Testis (tissue), 3 donors: ENCODE measurements around the gene TRIB2. TPM values are rescaled to one million over a fixed set of nuclear protein-coding genes. Genes with fewer than 3 reads are reported as not detected.

Experiments
- DNase-seq: peaks from one replicate; pipeline ENCODE4 v3.0.0-alpha.2; 2019
- H3K27ac ChIP-seq, 2 donors: fragments of 200-600 bp; sonication (generic); one replicate each; pipeline ENCODE4 v1.5.1; 2019
- H3K27me3 ChIP-seq: fragments of 200-600 bp; sonication (generic); one replicate; pipeline ENCODE4 v1.5.1; 2019
- H3K36me3 ChIP-seq: fragments of 200-600 bp; sonication (generic); one replicate; pipeline ENCODE4 v1.5.1; 2017; ENCODE audit warnings: low read depth; ENCODE audit errors: missing control alignments
- H3K4me1 ChIP-seq: fragments of 200-600 bp; sonication (generic); one replicate; pipeline ENCODE4 v1.5.1; 2019
- H3K4me3 ChIP-seq, 2 donors: fragments of 200-600 bp; sonication (generic); one replicate each; pipeline ENCODE4 v1.5.1; 2017 to 2019
- H3K9me3 ChIP-seq: fragments of 200-600 bp; sonication (generic); one replicate; pipeline ENCODE4 v1.5.1; 2017
- POLR2A ChIP-seq: fragments of 450-650 bp; IDR thresholded peaks from one replicate; pipeline ENCODE4 v1.6.1; 2017; ENCODE audit warnings: antibody characterized with exemption, mild to moderate bottlenecking, moderate library complexity
- WGBS, 2 donors: methylation state at CpG; one replicate each; pipeline ENCODE4 v1.1.5; 2018; 5-methylcytosine and 5-hydroxymethylcytosine counted together
- intact Hi-C: fragments of 100-400 bp; cut with DNase I; formaldehyde crosslinking; loops from one replicate; pipeline ENCODE4 v1.15.1; 2023; ENCODE audit warnings: low total_unique reads
- polyA plus RNA-seq: library from polyadenylated mRNA; stranded (reverse); fragments of 350-450 nt; fragmentation: Illumina TruSeq; extraction: RNeasy Lipid Tissue Mini Kit (QIAGEN cat#74804); gene quantifications from one replicate; pipeline ENCODE4 v1.2.3, GENCODE V29; 2014; ENCODE audit warnings: low read depth, low replicate concordance; ENCODE audit not compliant: insufficient read depth
- total RNA-seq, 2 donors: library from RNA; depleted of rRNA; stranded (reverse); fragments of >200 nt; gene quantifications; one replicate each; pipeline ENCODE4 v1.2.3, GENCODE V29; 2016
- TF ChIP-seq, protein P1 (sequence below), 3 experiments: fragments of 450-650 bp in 2 of 3; fragments of 200-600 bp in 1 of 3; sonication (generic) in 1 of 3; IDR thresholded peaks; one replicate each; pipeline ENCODE4 v1.5.1; 2016 to 2019; ENCODE audit warnings: antibody characterized with exemption in 3 of 3, mild to moderate bottlenecking in 2 of 3, moderate library complexity in 1 of 3

Gene TRIB2
- total and polyA plus RNA-seq, 3 donors from 2014 or later, result 54.9 to 190 (median 189) TPM

DNA sequence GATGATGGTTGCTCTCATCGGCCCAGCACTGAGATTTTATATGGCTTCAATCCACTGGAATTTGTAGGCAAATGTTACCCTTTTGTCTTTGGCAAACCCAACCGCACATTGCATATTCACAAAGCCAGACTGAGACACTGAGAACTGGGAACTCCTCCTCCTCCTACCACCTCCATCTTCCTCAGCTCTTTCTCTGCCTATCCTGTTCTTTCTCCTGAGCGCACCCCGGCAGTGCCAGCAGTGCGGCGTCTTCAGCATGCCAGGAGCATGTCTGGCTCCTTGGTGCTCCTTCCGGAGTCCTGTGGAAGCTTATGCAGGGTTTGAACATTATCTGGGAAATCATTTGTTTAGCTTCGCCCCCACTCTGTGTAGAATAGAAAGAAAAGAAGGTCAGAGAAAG lies 50.8 kb downstream of the TRIB2 start:
- intact Hi-C loops, result no loop called here
- Histone ChIP-seq H3K4me3 (no peak overlapping the region), H3K4me1 (no peaks in the 10 kb centered on the region), H3K9me3 (no peaks in the 10 kb centered on the region), H3K27ac (no peak overlapping the region), H3K27me3 (no peaks in the 10 kb centered on the region), H3K36me3 (no peaks in the 10 kb centered on the region)
- no peak for TF ChIP-seq POLR2A
- TF ChIP-seq, protein P1, sequence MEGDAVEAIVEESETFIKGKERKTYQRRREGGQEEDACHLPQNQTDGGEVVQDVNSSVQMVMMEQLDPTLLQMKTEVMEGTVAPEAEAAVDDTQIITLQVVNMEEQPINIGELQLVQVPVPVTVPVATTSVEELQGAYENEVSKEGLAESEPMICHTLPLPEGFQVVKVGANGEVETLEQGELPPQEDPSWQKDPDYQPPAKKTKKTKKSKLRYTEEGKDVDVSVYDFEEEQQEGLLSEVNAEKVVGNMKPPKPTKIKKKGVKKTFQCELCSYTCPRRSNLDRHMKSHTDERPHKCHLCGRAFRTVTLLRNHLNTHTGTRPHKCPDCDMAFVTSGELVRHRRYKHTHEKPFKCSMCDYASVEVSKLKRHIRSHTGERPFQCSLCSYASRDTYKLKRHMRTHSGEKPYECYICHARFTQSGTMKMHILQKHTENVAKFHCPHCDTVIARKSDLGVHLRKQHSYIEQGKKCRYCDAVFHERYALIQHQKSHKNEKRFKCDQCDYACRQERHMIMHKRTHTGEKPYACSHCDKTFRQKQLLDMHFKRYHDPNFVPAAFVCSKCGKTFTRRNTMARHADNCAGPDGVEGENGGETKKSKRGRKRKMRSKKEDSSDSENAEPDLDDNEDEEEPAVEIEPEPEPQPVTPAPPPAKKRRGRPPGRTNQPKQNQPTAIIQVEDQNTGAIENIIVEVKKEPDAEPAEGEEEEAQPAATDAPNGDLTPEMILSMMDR (IDR thresholded peaks at IDR 0.05), result no peak
- WGBS, 2 donors, result 91 to 95% methylated on average over 8 of the region's 8 CpGs
- DNase-seq, result no peak

DNA sequence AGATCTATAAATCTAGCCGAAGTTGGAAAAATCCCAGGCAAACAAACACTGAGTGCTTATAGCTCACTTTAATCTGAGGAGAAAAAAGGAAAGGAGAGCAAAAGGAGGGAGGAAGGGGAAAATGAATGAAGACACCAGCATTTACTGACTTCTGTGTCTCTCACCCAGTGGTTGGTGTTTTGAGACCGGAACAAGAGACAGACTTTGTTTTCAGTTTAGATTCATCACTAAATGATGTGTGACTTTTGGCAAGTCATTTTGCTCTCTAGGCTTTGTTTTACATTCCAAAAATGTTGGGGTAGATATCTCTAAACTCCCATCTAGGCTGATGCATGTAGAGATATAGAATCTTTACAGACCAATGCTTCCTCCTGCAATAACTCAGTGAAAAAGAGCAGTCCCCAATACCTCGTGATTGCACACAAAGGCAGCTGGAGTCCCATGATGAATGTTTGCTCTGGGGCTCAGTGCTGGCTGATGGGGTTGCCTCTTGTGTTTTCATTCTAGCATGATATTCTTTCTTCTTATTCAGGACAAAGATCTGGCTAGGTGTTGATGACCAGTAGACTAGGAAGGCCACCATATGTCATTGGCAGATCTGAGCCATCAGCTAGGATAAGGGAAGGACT lies 51.4 kb downstream of the TRIB2 start:
- 87% methylated on average over 3 of the region's 3 CpGs for WGBS, 2 donors
- H3K4me3 ChIP-seq, result no peak overlapping the region
- H3K4me1 ChIP-seq, result no peaks in the 10 kb centered on the region
- H3K36me3 ChIP-seq, result no peaks in the 10 kb centered on the region
- DNase-seq, result no peak
- no peak overlapping the region for H3K27ac ChIP-seq
- intact Hi-C loops, result no loop called here
- no peaks in the 10 kb centered on the region for H3K9me3 ChIP-seq
- TF ChIP-seq POLR2A, result no peak
- no peaks in the 10 kb centered on the region for H3K27me3 ChIP-seq

DNA sequence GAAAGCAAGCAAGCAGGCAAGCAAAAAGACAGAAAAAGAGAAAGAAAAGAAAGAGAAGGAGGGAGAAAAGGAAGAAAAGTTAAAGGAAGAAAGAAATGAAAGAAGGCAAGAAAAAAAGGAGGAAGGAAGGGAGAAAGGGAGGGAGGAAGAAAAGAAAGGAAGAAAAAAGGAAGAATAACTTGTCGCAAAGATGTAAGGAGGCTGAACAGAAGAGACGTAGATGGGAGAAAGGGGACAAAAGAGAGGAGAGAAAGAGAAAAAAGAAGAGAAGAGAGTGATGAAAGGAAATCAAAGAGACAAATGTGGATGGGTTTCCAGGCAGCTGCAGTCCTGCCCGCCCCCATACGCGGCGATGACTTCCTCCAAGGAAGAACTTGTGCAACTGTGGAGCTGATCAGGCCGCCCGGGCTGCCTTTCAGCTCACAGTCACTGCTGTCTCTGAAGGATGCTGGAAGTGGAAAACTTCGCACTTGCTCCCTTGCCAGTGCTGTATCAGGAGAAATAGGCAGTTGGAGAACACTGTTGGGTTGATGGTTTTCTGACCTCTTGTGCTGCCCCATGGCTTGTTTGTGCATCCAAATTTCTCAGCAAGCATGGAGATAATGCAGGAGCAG lies 52.9 kb downstream of the TRIB2 start:
- no peaks in the 10 kb centered on the region for H3K27me3 ChIP-seq
- peak overlapping the region in 1 of 2 donors; percentile 34 for H3K27ac ChIP-seq
- no peaks in the 10 kb centered on the region for H3K9me3 ChIP-seq
- intact Hi-C loops, result no loop called here
- TF ChIP-seq POLR2A, result no peak
- TF ChIP-seq, protein P1 (IDR thresholded peaks at IDR 0.05), result no peak
- 57 to 61% methylated on average over 9 of the region's 9 CpGs for WGBS, 2 donors
- H3K36me3 ChIP-seq, result no peaks in the 10 kb centered on the region
- peak; percentile 65 for DNase-seq
- no peak overlapping the region for H3K4me3 ChIP-seq
- no peaks in the 10 kb centered on the region for H3K4me1 ChIP-seq

DNA sequence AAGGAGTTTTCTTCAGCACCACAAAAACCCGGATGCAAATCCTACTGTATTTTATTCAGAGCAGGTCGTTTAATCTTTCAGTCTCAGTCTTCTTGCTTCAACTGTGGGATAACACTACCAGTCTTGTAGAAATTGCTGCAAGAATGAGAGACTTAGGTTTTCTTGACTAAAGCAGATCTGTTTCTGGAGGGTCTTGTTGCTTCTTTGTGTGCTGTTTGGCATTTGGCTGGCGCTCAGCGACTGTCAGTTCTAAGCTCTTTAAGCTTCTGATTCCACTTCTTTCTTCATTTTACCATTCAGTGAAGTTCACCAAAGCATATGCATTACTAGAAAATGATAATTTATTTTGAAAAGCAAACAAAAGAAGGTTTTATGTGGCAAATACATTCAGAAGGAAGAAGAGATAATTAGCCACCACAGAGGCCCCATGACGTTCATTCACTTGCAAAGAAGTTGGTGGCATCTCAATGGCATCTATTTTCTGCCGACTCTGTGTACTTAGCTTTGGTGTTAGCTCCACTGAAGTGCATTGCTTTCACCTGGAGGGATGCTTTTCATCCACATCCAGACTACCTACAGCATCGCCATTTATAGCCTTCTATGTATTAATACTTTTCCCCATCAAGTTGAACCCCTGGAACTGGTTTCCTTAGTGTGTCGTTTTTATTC lies 53.7 kb downstream of the TRIB2 start:
- no peak overlapping the region for H3K27ac ChIP-seq
- no peaks in the 10 kb centered on the region for H3K36me3 ChIP-seq
- TF ChIP-seq POLR2A, result no peak
- TF ChIP-seq, protein P1 (IDR thresholded peaks at IDR 0.05), result no peak
- no peaks in the 10 kb centered on the region for H3K4me1 ChIP-seq
- intact Hi-C loops, result no loop called here
- no peak overlapping the region for H3K4me3 ChIP-seq
- no peaks in the 10 kb centered on the region for H3K9me3 ChIP-seq
- 77 to 81% methylated on average over 8 of the region's 8 CpGs for WGBS, 2 donors
- DNase-seq, result no peak
- no peaks in the 10 kb centered on the region for H3K27me3 ChIP-seq

DNA sequence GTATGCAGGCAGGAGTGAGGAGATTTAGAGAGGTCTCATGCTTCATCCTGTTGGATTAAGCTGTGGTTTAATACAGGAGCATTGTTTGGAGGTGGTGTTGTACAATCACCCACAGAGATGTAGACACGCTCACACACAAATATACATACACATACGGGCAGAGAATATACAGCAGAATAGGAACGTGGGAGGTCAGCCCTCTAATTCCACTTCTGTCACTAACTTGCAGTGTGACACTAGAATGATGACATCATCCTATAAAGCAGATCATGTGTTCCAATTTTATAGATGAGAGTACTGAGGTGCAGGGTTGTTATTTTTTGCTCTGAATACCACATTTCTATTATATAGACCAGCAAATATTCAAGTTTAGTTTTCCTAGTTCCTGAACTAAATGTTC lies 54.4 kb downstream of the TRIB2 start:
- no peak for DNase-seq
- no peak overlapping the region for H3K27ac ChIP-seq
- H3K4me3 ChIP-seq, result no peak overlapping the region
- intact Hi-C loops, result no loop called here
- no peaks in the 10 kb centered on the region for H3K4me1 ChIP-seq
- no peaks in the 10 kb centered on the region for H3K9me3 ChIP-seq
- 85 to 91% methylated on average over 3 of the region's 3 CpGs for WGBS, 2 donors
- TF ChIP-seq, protein P1 (IDR thresholded peaks at IDR 0.05), result no peak
- TF ChIP-seq POLR2A, result no peak
- H3K36me3 ChIP-seq, result no peaks in the 10 kb centered on the region
- no peaks in the 10 kb centered on the region for H3K27me3 ChIP-seq
